Stimulated activated naive CD4-positive, alpha-beta T cell (primary cell): ENCODE measurements around the gene MS4A15.
"Not testable (repeated sequence)": the region's sequence is repeated elsewhere in the genome, so short reads cannot be mapped to it uniquely, and the experiment has no call there.

ENCODE experiments used
- DNase-seq, 6 experiments: peaks; one replicate each; lab custom pipeline; 2025; lab: John Stamatoyannopoulos, UW

MS4A15 gene

GRCh38 chr11:60809249-60809648 is 52.6 kb downstream of the MS4A15 start:
- DNase-seq, result no peak

DNA sequence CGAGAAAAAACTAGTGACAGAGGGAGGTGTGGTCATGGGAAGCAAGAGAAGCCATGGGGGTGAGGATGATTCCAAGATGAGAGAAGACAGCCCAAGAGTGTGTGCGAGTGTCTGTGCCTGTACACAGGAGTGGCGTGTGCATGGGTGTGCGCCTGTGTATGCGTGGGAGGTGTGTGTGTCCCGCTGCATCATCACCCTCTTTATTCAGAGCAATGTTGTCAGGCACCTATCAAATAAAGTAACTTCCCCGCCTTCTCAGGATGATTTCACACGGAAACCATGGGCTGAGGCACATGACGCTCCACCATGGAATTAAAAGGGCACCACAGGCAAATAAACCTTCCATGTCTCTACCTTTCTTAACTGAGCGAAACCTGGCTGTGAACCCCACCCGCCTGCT is 53.0 kb downstream of the MS4A15 start:
- no peak for DNase-seq

DNA sequence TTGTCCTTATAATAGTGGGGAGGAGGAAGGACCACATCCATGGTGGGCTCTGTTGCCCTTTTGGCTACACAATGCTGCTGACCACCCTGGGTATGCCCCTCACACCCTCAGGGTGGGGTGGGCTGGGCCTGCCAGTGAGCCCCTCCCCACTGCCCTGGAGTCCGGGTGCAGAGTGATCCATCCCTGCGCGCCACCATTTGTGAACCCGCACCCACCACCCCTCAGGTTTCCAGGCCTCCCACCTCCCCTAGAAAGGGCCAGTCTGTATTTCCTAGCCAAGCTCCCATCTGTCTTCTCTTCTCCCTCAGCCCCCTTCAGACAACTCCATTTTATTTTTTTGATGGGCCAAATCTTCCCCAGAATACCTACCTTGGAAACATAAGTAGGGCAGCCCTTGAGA is 53.5 kb downstream of the MS4A15 start:
- DNase-seq, result no peak

DNA sequence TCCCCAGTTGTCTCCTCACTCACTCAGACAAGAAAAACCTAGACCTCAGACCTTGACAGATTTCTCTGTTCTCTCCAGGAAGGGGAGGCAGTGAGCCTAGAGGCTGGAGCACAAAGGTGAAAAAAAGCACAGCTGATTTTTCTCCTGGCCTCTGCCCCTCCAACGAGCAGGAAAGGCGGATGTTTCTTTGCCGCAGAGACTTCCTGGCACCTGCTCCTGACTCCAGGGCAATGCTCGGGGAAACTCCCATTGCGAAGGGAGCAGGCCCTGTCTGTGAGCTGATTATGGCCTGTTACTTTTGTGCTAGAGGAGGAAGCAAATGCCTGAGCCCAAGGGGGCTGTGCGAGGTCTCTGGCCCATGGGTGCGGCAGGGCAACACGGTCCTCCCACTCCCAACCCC is 53.9 kb downstream of the MS4A15 start:
- no peak for DNase-seq

DNA sequence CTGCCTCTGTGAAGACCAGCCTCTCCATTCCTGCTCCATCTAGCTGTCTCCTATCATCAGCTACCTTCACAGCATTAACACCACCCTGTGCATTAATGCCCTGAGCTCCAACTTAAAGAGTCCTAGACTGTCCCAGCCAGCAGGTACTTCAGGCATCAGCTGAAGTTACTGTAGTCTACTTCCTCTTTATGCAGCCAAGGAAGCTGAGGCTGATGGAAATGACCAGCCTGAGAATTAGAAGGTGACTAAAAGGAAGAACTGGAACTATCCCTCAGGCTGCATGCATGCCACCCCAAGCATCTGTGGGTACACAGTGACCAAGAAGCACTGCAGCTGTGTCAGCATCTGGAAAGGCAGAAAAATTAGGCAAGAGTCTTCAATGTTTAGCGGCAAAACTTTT is 56.7 kb downstream of the MS4A15 start:
- DNase-seq, result no peak

DNA sequence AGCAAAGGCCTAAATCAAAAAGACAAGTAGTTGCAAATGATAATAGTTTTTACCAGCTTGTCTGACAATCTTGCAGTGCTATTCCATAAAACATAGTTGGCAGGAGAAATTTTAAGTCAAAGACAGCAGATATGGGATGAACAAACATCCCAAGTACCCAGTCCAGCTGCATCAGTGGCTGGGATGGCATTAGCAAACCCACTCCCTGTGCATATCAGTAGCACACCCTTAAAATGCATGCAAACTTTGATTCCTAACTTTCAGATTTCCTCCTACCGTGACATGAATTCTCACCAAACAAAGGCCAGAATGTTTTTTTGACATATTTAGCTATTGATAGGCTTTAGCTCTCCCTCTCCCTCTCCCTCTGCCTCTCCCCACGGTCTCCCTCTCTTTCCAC is 57.4 kb downstream of the MS4A15 start:
- no peak for DNase-seq

GRCh38 chr11:60816590-60817157 is 60.0 kb downstream of the MS4A15 start:
- DNase-seq, result no peak

DNA sequence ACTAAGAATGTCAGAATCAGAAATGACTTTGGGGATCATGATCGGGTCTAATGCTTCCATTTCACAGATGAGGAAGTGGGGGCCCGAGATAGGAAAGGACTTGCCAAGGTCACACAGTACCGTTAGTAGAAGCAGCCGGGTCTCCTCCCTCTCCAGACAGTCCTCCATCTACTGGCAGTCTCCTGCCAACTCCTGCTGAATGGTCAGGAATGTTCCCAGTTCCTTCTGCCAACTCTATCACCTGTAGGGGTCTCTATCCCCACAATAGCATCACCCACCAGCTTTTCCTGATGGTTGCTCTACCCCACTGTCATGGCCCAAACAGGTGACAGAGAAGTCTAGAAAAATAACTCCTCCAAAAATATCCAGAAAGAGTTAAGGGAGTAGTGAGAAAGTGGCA is 61.4 kb downstream of the MS4A15 start:
- DNase-seq, result no peak

- no peak for DNase-seq
Observed at GRCh38 chr11:60821827-60822599, 65.3 kb downstream of the MS4A15 start.

- not testable (repeated sequence) for DNase-seq
Observed at GRCh38 chr11:60823745-60824306, 67.2 kb downstream of the MS4A15 start.

DNA sequence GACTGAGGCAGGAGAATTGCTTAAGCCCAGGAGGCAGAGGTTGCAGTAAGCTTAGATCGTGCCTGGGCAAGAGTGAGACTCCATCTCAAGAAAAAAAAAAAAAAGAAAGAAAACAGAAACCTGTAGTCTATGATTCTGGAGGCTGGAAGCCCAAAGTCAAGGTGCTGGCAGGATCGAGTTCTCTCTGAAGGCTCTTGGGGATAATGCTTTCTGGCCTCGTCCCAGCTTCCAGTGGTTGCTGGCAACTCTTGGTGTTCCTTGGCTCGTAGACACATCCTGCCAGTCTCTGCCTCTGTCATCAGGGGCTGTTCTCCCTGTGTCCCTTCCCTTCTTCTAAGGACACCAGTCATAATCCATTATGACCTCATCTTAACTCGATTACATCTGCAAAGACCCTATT is 68.5 kb downstream of the MS4A15 start:
- DNase-seq, result no peak

- no peak for DNase-seq
Observed at GRCh38 chr11:60825790-60826189, 69.1 kb downstream of the MS4A15 start.
